SJCRH30 (cell line): Measurements from ENCODE around the gene PDE3A. TPM values are rescaled to one million over a fixed set of nuclear protein-coding genes. Genes with fewer than 3 reads are reported as not detected.
"Not testable (repeated sequence)": the region's sequence is repeated elsewhere in the genome, so short reads cannot be mapped to it uniquely, and the experiment has no call there.

Source experiments
- DNase-seq, 2 experiments: peaks; one replicate each; pipeline ENCODE4 v3.0.0-alpha.2; 2015 to 2020
- H3K27ac ChIP-seq: fragments of 250-450 bp; sonication (Bioruptor Pico); 2 replicates; pipeline ENCODE4 v1.5.1; 2020; ENCODE audit warnings: mild to moderate bottlenecking, moderate library complexity
- H3K27me3 ChIP-seq: fragments of 250-450 bp; sonication (Bioruptor Pico); 2 replicates; pipeline ENCODE4 v1.5.1; 2020; ENCODE audit warnings: mild to moderate bottlenecking, moderate library complexity
- H3K36me3 ChIP-seq: fragments of 250-450 bp; sonication (Bioruptor Pico); 2 replicates; pipeline ENCODE4 v1.5.1; 2020; ENCODE audit warnings: mild to moderate bottlenecking, moderate library complexity
- H3K4me1 ChIP-seq: fragments of 250-450 bp; sonication (Bioruptor Pico); 2 replicates; pipeline ENCODE4 v1.5.1; 2020; ENCODE audit warnings: mild to moderate bottlenecking, moderate library complexity
- H3K4me3 ChIP-seq: fragments of 250-450 bp; sonication (Bioruptor Pico); 2 replicates; pipeline ENCODE4 v1.5.1; 2020; ENCODE audit warnings: mild to moderate bottlenecking, moderate library complexity
- H3K9me3 ChIP-seq: fragments of 250-450 bp; sonication (Bioruptor Pico); replicated peaks from 2 replicates; pipeline ENCODE4 v1.5.1; 2020; ENCODE audit warnings: mild to moderate bottlenecking, moderate library complexity
- total RNA-seq: library from RNA; depleted of rRNA; stranded (reverse); fragments of >200 nt; shearing (Covaris generic); gene quantifications from 2 replicates; pipeline ENCODE4 v1.2.3, GENCODE V29; 2014

PDE3A gene
- total RNA-seq, 1 experiment from 2014 or later, result 4.0 TPM

- no peak for DNase-seq
- Histone ChIP-seq H3K36me3 (no peaks in the 10 kb centered on the region), H3K4me3 (no peak overlapping the region), H3K9me3 (no peaks in the 10 kb centered on the region), H3K4me1 (no peaks in the 10 kb centered on the region), H3K27ac (no peak overlapping the region), H3K27me3 (no peaks in the 10 kb centered on the region)
Measured at GRCh38 chr12:20525064-20525610, 156.8 kb downstream of the PDE3A start.

- Histone ChIP-seq H3K27me3 (no peaks in the 10 kb centered on the region), H3K36me3 (no peaks in the 10 kb centered on the region), H3K9me3 (no peaks in the 10 kb centered on the region), H3K27ac (no peak overlapping the region), H3K4me3 (no peak overlapping the region), H3K4me1 (no peaks in the 10 kb centered on the region)
- DNase-seq, result no peak
Measured at GRCh38 chr12:20527417-20528163, 159.3 kb downstream of the PDE3A start.

- Histone ChIP-seq H3K27ac (no peak overlapping the region), H3K27me3 (no peaks in the 10 kb centered on the region), H3K4me3 (no peak overlapping the region), H3K36me3 (no peaks in the 10 kb centered on the region), H3K9me3 (no peaks in the 10 kb centered on the region), H3K4me1 (no peaks in the 10 kb centered on the region)
- DNase-seq, result no peak
Measured at GRCh38 chr12:20528208-20528607, 159.9 kb downstream of the PDE3A start.

GRCh38 chr12:20546267-20546666, 177.9 kb downstream of the PDE3A start:
- DNase-seq, result no peak

GRCh38 chr12:20547816-20548575, 179.7 kb downstream of the PDE3A start:
- Histone ChIP-seq H3K4me1 (no peaks in the 10 kb centered on the region), H3K27ac (no peak overlapping the region), H3K36me3 (no peaks in the 10 kb centered on the region), H3K4me3 (no peak overlapping the region), H3K9me3 (no peaks in the 10 kb centered on the region), H3K27me3 (no peaks in the 10 kb centered on the region)
- no peak for DNase-seq

More at GRCh38 chr12:20546267-20546666, 177.9 kb downstream of the PDE3A start:
- Histone ChIP-seq H3K36me3 (no peaks in the 10 kb centered on the region), H3K27ac (no peak overlapping the region), H3K27me3 (no peaks in the 10 kb centered on the region), H3K9me3 (no peaks in the 10 kb centered on the region), H3K4me3 (no peak overlapping the region), H3K4me1 (no peaks in the 10 kb centered on the region)

- no peaks in the 10 kb centered on the region for H3K36me3 ChIP-seq
- no peak overlapping the region for H3K27ac ChIP-seq
- H3K4me3 ChIP-seq, result no peak overlapping the region
- H3K9me3 ChIP-seq, result no peaks in the 10 kb centered on the region
- no peak for DNase-seq
- H3K4me1 ChIP-seq, result no peaks in the 10 kb centered on the region
- H3K27me3 ChIP-seq, result no peaks in the 10 kb centered on the region
Measured at GRCh38 chr12:20548611-20549010, 180.3 kb downstream of the PDE3A start.

- no peak overlapping the region for H3K4me3 ChIP-seq
- no peak overlapping the region for H3K27ac ChIP-seq
- peak in 1 of 2 experiments; percentile 33 for DNase-seq
- no peaks in the 10 kb centered on the region for H3K36me3 ChIP-seq
- no peaks in the 10 kb centered on the region for H3K27me3 ChIP-seq
- H3K9me3 ChIP-seq, result no peaks in the 10 kb centered on the region
- H3K4me1 ChIP-seq, result no peaks in the 10 kb centered on the region
Measured at GRCh38 chr12:20549108-20549719, 180.9 kb downstream of the PDE3A start.

GRCh38 chr12:20551742-20552442, 183.6 kb downstream of the PDE3A start:
- not testable (repeated sequence) for H3K27me3 ChIP-seq, H3K36me3 ChIP-seq, H3K4me3 ChIP-seq, DNase-seq, H3K9me3 ChIP-seq, H3K4me1 ChIP-seq, H3K27ac ChIP-seq

- not testable (repeated sequence) for H3K4me3 ChIP-seq, H3K9me3 ChIP-seq, H3K27ac ChIP-seq, H3K36me3 ChIP-seq, DNase-seq, H3K27me3 ChIP-seq, H3K4me1 ChIP-seq
Measured at GRCh38 chr12:20552586-20552985, 184.2 kb downstream of the PDE3A start.

- Histone ChIP-seq H3K36me3 (no peaks in the 10 kb centered on the region), H3K27me3 (no peaks in the 10 kb centered on the region), H3K4me3 (no peak overlapping the region), H3K4me1 (no peaks in the 10 kb centered on the region), H3K27ac (no peak overlapping the region), H3K9me3 (no peaks in the 10 kb centered on the region)
- no peak for DNase-seq
Measured at GRCh38 chr12:20555015-20555414, 186.7 kb downstream of the PDE3A start.

- Histone ChIP-seq H3K27me3 (no peaks in the 10 kb centered on the region), H3K36me3 (no peaks in the 10 kb centered on the region), H3K27ac (no peak overlapping the region), H3K9me3 (no peaks in the 10 kb centered on the region), H3K4me1 (no peaks in the 10 kb centered on the region), H3K4me3 (no peak overlapping the region)
- no peak for DNase-seq
Measured at GRCh38 chr12:20555771-20556170, 187.4 kb downstream of the PDE3A start.

GRCh38 chr12:20557096-20557495, 188.8 kb downstream of the PDE3A start:
- Histone ChIP-seq H3K4me3 (no peak overlapping the region), H3K4me1 (no peaks in the 10 kb centered on the region), H3K36me3 (no peaks in the 10 kb centered on the region), H3K27me3 (no peaks in the 10 kb centered on the region), H3K9me3 (no peaks in the 10 kb centered on the region), H3K27ac (no peak overlapping the region)
- no peak for DNase-seq

GRCh38 chr12:20560935-20561334, 192.6 kb downstream of the PDE3A start:
- Histone ChIP-seq H3K27me3 (no peaks in the 10 kb centered on the region), H3K27ac (no peak overlapping the region), H3K9me3 (no peaks in the 10 kb centered on the region), H3K4me1 (no peaks in the 10 kb centered on the region), H3K4me3 (no peak overlapping the region), H3K36me3 (no peaks in the 10 kb centered on the region)
- no peak for DNase-seq

- Histone ChIP-seq H3K9me3 (no peaks in the 10 kb centered on the region), H3K4me3 (no peak overlapping the region), H3K36me3 (no peaks in the 10 kb centered on the region), H3K27me3 (no peaks in the 10 kb centered on the region), H3K4me1 (no peaks in the 10 kb centered on the region), H3K27ac (no peak overlapping the region)
- no peak for DNase-seq
Measured at GRCh38 chr12:20561871-20562270, 193.5 kb downstream of the PDE3A start.
